RWPE1 (cell line): ENCODE results near the gene SLC24A3.
A peak's percentile ranks its signal among the peaks of the same experiment; 100 is the strongest.

ENCODE experiments used
- CTCF ChIA-PET: fragments of 350-600 bp; sonication (Branson Sonifier 250); formaldehyde crosslinking; extraction: SDS; loops from one replicate; lab custom pipeline; 2021; lab: Yijun Ruan, JAX
- POLR2A ChIA-PET: fragments of 400-600 bp; formaldehyde crosslinking; extraction: SDS; loops from one replicate; lab custom pipeline; 2020; ENCODE audit warnings: antibody characterized with exemption; ENCODE audit not compliant: low non-redundant PET; lab: Yijun Ruan, JAX
- DNase-seq: peaks from one replicate; pipeline ENCODE4 v3.0.0; 2012; ENCODE audit warnings: low spot score
- H3K27ac ChIP-seq: fragments of 450-650 bp; 2 replicates; pipeline ENCODE4 v1.5.1; 2017
- TF ChIP-seq, protein P1 (sequence below): fragments of 450-650 bp; conservative IDR thresholded peaks from 2 replicates; pipeline ENCODE4 v1.5.1; 2017; ENCODE audit warnings: low read depth, mild to moderate bottlenecking

The SLC24A3 gene

DNA sequence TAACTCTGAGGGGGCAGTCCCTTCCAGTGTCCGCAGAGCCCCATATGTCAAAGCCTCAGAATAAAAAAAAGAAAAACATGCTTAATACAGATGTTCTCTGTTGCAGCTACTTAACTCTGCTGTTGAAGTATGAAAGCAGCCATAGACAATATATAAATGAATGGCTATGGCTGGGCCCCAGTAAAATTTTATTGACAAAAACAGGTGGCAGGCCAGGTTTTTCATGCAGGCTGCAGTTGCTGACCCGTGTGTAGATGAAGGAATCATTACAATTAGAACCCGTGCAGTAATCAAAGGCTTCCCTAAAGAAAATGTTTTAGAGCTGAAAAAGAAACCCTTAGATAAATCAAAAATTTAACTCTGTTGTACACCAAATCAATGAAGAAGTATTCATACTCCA lies 532.7 kb downstream of the SLC24A3 start:
- CTCF ChIA-PET = no interaction called here
- TF ChIP-seq, protein P1, sequence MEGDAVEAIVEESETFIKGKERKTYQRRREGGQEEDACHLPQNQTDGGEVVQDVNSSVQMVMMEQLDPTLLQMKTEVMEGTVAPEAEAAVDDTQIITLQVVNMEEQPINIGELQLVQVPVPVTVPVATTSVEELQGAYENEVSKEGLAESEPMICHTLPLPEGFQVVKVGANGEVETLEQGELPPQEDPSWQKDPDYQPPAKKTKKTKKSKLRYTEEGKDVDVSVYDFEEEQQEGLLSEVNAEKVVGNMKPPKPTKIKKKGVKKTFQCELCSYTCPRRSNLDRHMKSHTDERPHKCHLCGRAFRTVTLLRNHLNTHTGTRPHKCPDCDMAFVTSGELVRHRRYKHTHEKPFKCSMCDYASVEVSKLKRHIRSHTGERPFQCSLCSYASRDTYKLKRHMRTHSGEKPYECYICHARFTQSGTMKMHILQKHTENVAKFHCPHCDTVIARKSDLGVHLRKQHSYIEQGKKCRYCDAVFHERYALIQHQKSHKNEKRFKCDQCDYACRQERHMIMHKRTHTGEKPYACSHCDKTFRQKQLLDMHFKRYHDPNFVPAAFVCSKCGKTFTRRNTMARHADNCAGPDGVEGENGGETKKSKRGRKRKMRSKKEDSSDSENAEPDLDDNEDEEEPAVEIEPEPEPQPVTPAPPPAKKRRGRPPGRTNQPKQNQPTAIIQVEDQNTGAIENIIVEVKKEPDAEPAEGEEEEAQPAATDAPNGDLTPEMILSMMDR = no peak
- no peak for DNase-seq
- POLR2A ChIA-PET = no interaction called here
- H3K27ac ChIP-seq = no peak overlapping the region

DNA sequence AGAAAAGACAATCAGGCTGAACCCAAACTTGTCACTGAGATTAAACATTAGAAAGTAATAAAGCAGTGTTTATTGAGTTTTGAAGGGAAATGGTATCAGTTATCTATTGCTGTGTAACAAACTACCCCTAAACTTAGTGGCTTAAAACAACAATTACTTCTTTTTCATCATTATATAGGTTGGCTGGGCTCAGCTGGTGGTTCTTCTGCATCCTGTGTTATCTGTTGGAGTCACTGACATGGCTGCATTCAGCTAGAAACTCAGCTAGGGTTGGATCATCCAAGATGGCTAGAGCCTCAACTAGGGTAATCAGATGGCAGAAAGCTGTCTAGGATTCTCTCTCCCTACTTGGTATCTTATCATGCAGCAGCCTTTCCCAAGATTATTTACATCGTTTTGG lies 533.1 kb downstream of the SLC24A3 start:
- DNase-seq = no peak
- H3K27ac ChIP-seq = no peak overlapping the region
- POLR2A ChIA-PET = no interaction called here
- CTCF ChIA-PET = no interaction called here
- TF ChIP-seq, protein P1 = no peak

DNA sequence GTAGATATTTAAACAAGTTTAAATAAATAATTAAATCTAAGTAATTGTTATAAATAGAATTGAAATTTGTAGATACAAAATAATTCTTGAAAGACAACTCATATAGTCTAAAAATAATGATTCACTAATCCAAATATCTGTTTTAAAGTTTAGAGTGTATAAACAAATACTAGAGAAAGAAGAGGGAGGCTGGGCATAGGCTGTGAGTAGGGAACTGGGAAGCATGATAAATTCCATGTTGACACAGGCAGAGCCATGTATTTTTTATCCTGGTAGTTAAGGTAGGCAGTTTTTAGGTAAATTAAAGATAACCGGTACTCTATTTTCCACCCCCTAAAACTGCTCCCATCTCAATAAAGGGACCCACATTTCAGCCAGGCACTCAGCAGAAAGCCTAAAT lies 534.0 kb downstream of the SLC24A3 start:
- DNase-seq = no peak
- TF ChIP-seq, protein P1 = no peak
- ChIA-PET CTCF (no interaction called here), POLR2A (no interaction called here)
- no peak overlapping the region for H3K27ac ChIP-seq

DNA sequence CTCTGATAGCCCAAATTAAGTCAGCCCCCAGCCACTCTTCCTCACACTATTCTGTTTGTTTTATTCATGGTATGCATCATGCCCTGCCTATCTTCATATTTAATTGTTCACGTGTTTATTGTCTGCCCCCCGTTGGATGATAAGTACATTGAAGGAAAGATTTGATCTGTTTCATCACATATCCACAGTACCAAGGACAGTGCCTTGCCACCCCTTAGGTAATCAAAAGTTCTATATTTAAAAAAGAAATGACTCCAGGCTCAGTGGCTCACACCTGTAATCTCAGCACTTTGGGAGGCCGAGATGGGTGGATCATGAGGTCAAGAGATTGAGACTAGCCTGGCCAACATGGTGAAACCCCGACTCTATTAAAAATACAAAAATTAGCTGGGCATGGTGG lies 535.5 kb downstream of the SLC24A3 start:
- no peak for DNase-seq
- ChIA-PET POLR2A (no interaction called here), CTCF (no interaction called here)
- TF ChIP-seq, protein P1 = no peak
- no peak overlapping the region for H3K27ac ChIP-seq

DNA sequence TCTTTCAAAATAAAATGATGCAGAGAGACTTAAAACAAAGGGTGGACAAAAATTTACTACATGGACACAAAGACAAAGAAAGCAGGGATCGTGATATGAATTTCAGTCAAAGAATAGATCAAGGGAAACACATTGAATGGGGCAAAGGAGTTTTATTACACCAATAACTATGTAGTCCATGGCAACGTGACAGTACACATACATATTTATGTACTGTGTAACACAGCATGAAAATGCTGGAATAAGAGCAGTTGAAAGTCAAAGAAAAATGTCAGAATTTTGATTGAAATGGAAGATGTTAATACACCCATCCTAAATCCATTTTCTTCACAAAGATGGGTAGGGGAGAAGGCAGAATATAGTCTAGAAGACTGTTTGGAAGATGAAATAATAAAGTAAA lies 536.2 kb downstream of the SLC24A3 start:
- no peak for DNase-seq
- H3K27ac ChIP-seq = no peak overlapping the region
- TF ChIP-seq, protein P1 = no peak
- ChIA-PET CTCF (no interaction called here), POLR2A (no interaction called here)

DNA sequence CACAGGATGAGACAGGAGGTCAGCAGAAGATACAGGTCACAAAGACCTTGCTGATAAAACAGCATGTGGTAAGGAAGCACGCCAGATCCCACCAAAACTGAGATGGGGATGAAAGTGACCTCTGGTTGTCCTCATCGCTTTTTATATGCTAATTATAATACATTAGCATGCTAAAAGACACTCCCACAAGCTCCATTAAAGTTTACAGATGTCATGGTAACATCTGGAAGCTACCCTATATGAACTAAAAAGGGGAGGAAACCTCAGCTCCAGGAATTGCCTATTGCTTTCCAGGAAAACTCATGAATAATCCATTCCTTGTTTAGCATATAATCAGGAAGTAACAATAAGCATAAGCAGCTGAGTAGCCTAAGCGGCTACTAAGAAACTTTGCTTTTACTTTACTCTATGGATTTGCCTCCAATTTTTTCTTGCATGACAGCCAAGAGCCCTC lies 537.2 kb downstream of the SLC24A3 start:
- TF ChIP-seq, protein P1 = no peak
- CTCF ChIA-PET = interaction anchor here (0.6 to 0.7 kb wide), 3 partner anchors 12 to 1872 kb away, joined by 3 to 4 read pairs (median 3); no protein-coding TSS in a partner anchor
- peak overlapping the region; percentile 61; the same call in 1 of the 2 replicates for H3K27ac ChIP-seq
- no peak for DNase-seq
- POLR2A ChIA-PET = no interaction called here
